GM19438 (cell line): ENCODE data around the gene MAST3.

ENCODE experiments used
- ATAC-seq: cut with Tn5 transposase; IDR thresholded peaks from one replicate; pipeline ENCODE4 v1.9.1; 2021; ENCODE audit warnings: low read depth; ENCODE audit not compliant: unreplicated experiment

Gene MAST3

GRCh38 chr19:18109733-18110608 lies 12.4 kb downstream of the MAST3 start:
- no peak for ATAC-seq

- no peak for ATAC-seq
Observed at GRCh38 chr19:18110609-18111232, 13.1 kb downstream of the MAST3 start.

- ATAC-seq, result no peak
Observed at GRCh38 chr19:18112989-18113478, 15.5 kb downstream of the MAST3 start.

- ATAC-seq, result no peak
Observed at GRCh38 chr19:18113827-18114226, 16.2 kb downstream of the MAST3 start.

DNA sequence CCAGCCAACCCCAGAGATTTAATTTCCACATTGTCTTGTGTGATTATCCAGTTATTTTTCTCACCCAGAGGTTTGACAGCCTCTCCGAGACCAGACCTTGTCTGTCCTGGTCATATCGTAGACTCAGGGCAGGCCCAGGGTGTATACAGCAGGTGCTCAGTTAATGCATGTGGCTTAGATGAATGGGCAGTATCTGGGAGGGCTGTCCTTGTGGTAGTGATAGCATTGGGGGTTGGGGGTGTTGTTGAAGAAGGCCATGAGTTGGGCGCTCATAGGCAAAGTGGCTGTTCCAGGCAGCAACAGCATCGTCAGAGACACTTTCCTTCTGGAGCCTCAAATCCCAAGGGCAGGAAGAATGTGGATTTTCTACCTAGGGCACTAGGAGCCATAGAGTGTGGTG lies 16.9 kb downstream of the MAST3 start:
- no peak for ATAC-seq

- ATAC-seq, result no peak
Observed at GRCh38 chr19:18117364-18117691, 19.8 kb downstream of the MAST3 start.

DNA sequence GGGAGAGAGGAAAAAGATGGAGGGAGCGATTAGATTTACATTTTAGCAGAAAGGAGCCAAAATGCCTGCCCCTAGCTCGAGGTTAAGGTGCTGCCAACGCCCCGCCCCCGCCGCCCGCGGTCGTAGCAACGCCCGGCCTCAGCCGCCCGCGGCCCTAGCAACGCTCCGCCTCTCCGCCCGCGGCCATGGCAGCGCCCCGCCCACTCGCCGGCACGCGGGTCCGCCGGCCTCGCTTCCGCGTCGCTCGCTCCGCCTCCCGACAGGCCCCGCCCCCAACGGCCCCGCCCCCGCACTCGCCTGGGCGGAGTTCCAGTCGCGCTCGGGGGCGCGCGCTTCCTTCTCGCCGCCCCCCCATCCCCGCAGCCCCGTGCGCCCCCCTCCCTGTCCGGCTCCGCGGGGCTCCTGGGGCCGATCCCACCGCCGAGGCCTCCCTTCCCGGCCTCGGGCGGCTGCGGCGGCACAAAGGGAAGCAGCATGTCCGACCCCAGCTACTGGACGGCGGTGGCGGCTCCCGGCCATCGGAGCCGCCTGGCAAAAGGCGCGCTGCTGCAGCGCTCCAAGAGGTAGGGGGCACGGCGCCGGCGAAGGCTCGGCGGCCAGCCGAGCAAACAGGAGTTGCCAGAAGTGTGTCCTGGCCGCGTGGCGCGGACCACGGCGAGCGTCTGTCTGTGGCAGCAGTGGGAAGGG lies 20.3 kb downstream of the MAST3 start:
- peak; percentile 74 for ATAC-seq

GRCh38 chr19:18118420-18119012 lies 20.9 kb downstream of the MAST3 start:
- ATAC-seq, result no peak

DNA sequence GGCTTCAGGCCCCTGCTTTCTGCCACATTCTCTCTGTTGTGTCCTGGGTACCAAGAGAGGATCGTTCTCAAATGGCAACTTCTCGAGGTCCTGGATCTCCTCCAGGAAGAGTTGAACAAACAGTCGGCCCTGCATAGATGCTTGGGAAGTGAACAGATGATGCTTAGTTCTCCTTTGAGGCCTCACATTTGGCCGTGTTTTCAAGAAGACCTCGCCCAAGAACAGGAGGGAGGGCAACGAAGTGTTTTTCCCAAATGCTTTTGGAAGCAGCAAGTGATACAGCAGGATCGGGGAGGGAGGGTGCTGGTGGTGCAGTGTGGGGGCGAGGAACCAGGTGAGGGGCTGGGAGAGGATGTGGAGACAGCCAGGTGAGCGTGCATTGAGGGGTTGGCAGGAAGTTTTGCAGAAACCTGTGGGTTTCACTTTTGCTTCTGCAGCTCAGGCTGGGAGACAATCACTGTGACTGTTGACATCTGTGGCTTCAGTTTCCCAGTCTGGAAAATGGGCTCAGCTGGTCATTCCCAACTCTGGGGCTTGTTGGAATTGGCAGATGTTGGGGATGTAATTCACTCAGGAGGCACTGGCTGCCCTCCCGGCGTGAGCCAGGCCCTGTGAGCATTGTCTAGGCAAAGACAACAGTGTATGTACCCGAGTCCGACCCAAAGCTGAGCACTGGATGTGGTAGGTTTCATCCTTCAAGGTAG lies 21.6 kb downstream of the MAST3 start:
- no peak for ATAC-seq

GRCh38 chr19:18119717-18120105 lies 22.1 kb downstream of the MAST3 start:
- ATAC-seq, result no peak

DNA sequence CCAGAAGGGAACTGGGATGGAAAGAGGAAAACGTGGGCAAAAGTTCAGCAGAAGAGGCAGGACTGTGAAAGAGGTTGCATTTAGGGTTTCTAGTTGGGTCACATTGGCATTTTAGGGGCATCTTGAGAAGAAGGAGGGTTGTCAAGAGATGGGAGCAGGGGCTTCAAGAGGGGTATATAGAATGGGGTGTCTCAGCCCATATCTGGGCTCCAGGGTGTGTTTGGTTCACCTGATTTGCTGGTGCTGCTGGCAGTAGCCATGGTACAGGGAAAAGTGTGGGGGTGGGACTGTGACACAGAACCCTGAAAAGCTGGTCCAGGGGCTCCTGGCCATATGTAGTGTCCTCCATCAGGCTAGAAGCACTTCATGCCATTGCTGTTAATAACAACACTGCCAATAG lies 22.5 kb downstream of the MAST3 start:
- no peak for ATAC-seq

DNA sequence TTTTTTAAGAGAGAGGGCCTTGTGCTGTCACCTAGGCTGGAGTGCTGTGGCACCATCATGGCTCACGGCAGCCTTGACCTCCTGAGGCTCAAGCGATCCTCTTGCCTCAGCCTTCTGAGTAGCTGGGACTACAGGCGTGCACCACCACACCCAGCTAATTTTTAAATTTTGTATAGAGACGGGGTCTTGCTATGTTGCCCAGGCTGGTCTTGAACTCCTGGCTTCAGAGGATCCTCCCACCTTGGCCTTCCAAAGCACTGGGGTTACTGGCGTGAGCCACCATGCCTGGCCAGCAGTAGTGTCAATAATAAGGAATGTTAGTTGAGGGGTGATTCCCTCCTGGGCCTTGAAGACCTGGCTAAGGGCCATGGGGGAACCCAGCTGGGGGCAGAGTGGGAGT lies 23.6 kb downstream of the MAST3 start:
- no peak for ATAC-seq

- no peak for ATAC-seq
Observed at GRCh38 chr19:18122424-18122823, 24.8 kb downstream of the MAST3 start.

GRCh38 chr19:18122860-18123795 lies 25.6 kb downstream of the MAST3 start:
- no peak for ATAC-seq

DNA sequence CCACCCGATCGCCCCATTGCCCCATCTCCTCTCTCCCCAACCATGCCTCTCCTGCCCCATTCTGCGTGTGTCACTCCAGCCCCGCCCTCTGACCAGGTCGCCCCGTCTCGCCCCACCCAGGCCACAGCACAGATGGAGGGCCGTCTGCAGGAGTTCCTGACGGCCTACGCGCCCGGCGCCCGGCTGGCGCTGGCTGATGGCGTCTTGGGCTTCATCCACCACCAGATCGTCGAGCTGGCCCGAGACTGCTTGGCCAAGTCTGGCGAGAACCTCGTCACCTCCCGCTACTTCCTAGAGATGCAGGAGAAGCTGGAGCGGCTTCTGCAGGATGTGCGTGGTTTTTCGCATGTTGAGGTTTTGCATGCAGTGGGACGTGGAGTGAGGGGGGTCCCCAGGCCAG lies 26.2 kb downstream of the MAST3 start:
- no peak for ATAC-seq

DNA sequence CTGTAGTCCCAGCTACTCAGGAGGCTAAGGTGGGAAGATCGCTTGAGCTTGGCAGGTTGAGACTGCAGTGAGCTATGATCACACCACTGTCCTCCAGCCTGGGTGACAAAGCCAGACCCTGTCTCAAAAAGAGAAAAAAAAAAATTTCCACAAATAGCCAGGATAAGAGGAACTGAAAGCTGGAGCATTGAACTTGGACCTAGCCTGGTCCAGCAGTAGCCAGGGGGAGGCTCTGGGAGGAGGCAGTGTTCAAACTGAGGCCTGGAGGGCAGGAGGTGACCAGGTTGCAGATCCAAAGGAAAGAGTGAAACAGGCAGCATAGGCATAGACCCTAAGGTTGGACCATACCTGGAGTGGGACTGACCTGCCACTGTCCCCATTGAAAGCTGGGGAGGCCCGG lies 28.5 kb downstream of the MAST3 start:
- ATAC-seq, result no peak

DNA sequence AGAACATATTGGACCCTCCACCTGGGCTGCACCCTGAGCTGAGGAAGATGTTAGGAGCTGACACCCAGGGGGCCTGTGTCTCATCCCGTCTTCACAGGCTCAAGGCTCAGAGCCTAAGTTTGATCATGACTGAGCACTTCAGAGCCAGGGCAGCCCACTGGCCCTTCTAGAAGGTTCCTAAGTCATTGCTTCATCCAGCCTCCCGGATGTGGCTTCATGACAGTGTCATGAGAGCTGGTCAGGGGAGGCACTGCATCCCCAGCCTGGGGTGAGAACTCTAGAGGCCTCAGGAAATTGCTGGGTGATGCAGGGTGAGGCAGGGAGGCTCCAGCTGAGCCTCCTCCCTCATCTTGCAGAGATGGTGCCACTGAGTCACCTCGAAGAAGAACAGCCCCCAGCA lies 30.5 kb downstream of the MAST3 start:
- no peak for ATAC-seq

- ATAC-seq, result no peak
Observed at GRCh38 chr19:18128805-18129204, 31.2 kb downstream of the MAST3 start.

DNA sequence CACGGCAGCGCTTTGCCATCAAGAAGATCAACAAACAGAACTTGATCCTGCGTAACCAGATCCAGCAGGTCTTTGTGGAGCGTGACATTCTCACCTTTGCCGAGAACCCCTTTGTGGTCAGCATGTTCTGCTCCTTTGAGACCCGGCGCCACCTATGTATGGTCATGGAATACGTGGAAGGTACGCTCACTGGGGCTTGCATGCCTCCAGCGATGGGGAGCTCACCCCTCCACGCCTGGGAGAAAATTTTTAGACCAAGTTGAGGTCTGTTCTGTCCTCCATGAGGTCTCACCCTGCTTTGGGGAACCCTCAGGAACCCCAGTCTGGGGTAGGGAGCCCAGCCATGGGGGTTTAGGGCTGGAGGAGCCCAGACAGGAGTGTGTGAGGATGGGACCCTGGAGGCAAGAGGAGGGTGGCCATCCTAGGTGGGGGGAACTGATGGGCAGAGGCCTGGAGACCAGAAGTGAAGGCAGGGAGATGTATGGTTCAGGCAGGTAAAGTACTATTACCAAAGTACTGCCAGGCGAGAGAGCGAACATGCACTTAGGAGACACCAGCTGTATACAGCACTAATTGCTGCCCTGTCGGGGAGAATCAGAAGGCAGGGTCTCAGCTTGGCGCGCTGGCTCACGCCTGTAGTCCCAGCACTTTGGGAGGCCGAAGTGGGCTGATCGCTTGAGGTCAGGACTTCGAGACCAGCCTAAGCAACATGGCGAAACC lies 33.1 kb downstream of the MAST3 start:
- no peak for ATAC-seq
